Endothelial cell of umbilical vein (primary cell): ENCODE data around the gene TEP1.

Source experiments
- CTCF ChIP-seq, 2 donors: IDR thresholded peaks; 1 replicate in 1 of 2; 2 replicates in 1 of 2; pipeline ENCODE4 v1.5.1; 2011; ENCODE audit warnings: low read length in 2 of 2, mild to moderate bottlenecking in 2 of 2, moderate library complexity in 2 of 2, control low read depth in 1 of 2, inconsistent platforms in 1 of 2, low read depth in 1 of 2; ENCODE audit not compliant: insufficient read depth in 1 of 2; ENCODE audit errors: extremely low read depth in 1 of 2
- FOS ChIP-seq: IDR thresholded peaks from 2 replicates; pipeline ENCODE4 v1.6.1; 2011; ENCODE audit warnings: mild to moderate bottlenecking, low read length, moderate library complexity, borderline replicate concordance; ENCODE audit not compliant: insufficient read depth
- JUN ChIP-seq: IDR thresholded peaks from 2 replicates; pipeline ENCODE4 v1.6.1; 2011; ENCODE audit warnings: borderline replicate concordance, low read depth; ENCODE audit not compliant: insufficient read length, insufficient read depth
- POLR2A ChIP-seq: IDR thresholded peaks from 2 replicates; pipeline ENCODE4 v1.6.1; 2012; ENCODE audit warnings: low read depth, mild to moderate bottlenecking, control low read depth, low read length

- TF ChIP-seq CTCF (IDR thresholded peaks at IDR 0.05; ENCODE audit: extremely low read depth in 1 of 2, insufficient read depth in 1 of 2, low read depth in 1 of 2, low read length in 2 of 2) (no peak), JUN (no peak), FOS (no peak), POLR2A (no peak)
Observed at GRCh38 chr14:20384321-20384720, 29.0 kb downstream of the TEP1 start.
